COLO668 (cell line): ENCODE measurements around the gene IQCH.

ENCODE experiments used
- DNase-seq: peaks from one replicate; lab custom pipeline; 2025; ENCODE audit not compliant: unreplicated experiment; lab: John Stamatoyannopoulos, UW

The IQCH gene

GRCh38 chr15:67389975-67390374 is 135.4 kb downstream of the IQCH start:
- DNase-seq, result no peak

DNA sequence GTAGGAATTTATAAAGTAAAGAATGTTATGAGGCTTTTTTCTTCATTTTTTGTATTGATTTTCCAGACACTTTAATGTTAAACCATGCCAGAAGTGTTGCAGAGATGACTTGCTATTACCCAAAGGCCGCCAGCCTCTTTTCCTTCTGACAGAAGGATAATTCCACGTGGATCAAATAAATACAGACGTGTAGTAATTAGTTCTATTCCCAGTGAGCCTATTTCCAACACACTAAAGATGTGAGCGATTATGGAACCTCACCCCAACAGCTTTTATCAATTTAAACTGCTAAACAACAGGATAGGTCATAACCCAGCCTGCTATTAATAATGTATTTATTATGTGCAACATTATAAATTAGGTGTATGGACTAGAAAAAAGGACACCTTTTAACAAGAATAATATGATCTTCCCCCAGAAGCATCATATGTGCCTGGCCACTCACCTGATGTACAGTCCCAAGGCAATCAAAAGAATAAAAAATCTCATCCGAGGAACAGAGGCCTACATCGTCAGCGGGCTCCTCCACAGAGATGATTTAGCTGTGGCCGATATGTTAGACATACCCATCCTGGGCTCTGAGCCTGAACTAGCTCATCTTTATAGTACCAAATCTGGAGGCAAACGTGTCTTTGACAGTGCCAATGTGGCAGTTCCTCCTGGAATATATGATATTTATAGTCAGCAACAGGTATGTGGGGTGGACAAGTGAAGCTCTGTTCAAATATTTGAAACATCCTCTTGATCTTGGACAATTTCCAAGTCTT is 140.5 kb downstream of the IQCH start:
- DNase-seq, result no peak

- no peak for DNase-seq
Observed at GRCh38 chr15:67396114-67396513, 141.5 kb downstream of the IQCH start.

- no peak for DNase-seq
Observed at GRCh38 chr15:67397139-67397538, 142.6 kb downstream of the IQCH start.

GRCh38 chr15:67399925-67400324 is 145.3 kb downstream of the IQCH start:
- no peak for DNase-seq

- no peak for DNase-seq
Observed at GRCh38 chr15:67400890-67401289, 146.3 kb downstream of the IQCH start.

DNA sequence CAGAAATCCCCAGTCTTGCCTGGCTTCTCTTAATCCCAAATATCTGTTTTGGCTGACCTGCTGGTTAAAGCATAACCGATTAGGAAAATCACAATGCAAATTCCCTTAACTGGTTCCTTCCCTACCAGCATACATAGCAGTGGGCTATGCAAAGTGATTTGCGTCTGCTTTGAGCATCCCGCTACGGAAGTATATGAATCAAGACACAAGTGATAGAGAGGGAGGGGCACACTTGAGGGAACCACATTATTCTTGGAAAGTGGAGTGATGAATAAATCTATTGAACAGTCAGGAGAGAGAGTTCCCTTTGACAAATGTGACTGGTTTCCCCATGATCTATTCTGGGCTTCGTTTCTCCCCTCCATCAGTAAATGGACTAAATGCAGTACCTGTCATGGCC is 146.8 kb downstream of the IQCH start:
- DNase-seq, result no peak

DNA sequence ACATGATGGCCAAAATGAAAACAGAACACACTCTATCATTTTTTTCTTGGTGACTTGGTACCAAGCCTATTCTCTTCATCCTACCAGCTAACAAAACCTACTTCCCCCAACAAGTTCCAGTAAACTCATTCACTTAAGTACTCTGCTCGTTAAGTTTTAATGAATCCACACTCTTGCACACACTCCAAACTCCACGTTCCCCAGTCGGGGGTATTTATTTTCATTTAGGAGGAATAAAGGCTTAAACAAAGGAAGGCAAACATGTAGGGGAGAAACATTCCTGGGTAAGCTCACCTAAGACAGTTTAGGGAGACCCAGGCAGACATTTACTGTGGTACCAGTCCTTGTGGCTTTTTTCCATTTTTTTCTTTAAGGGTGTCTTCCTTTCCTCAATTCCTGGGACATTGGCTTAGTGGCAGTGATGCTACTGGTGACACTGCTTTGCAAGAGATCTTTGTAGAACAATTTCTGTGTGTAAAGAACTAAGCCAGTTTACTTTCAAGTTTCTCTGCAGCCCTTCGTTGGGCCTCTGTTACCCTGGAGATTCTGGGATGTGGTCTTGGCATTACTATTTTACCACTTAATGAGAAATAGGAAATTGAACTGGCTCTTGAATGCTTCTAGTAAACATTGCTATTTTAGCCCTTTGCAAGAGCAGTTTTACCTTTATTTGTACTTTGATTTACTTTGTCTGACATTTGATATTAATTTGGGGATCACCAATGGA is 149.0 kb downstream of the IQCH start:
- DNase-seq, result no peak

DNA sequence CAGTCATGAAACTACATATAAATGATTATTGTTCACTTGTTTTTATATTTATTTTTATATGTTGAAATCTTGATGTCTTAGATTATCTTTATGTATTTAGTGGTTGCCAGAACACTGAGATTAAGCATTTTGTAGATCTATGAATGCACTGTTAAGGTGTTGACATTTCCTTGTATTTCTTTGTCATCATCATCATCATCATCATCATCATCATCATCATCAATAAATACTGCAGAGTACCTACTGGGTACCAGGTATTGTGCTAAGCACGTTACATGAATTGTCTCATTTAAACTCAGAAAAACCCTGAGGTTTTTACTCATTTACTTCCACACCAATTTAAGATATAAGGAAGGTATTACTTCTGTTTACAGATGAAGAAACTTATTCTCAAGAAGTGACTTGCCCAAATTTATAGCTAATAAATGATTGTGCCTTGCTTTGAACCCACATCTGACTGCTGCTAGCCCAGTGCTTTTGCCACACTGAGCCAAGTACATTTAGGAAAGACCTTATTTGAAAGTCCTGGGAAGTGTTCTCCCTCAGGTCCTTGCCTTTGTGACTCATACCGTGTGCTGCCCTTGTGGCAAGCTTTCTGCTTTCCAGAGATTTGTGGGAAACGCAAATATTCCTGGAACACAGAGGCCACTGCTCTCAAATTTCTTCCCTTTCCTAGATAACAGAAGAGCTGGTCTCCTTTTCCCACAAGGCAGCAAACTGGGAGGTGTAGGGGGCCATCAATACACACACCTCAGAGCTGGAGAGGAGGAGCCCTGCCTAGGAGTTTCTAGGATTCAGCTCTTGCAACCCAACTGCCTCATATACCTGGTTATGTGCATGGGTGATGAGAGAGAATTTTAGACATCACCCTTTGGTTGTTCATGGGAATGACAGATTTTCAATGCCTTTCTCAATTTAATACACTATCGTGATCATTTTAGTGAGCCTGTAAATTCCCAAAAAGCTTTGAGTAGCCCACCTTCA is 150.9 kb downstream of the IQCH start:
- DNase-seq, result no peak

- DNase-seq, result no peak
Observed at GRCh38 chr15:67406257-67406861, 151.8 kb downstream of the IQCH start.

GRCh38 chr15:67407786-67408185 is 153.2 kb downstream of the IQCH start:
- DNase-seq, result no peak

GRCh38 chr15:67409175-67409574 is 154.6 kb downstream of the IQCH start:
- DNase-seq, result no peak

- no peak for DNase-seq
Observed at GRCh38 chr15:67411486-67411885, 156.9 kb downstream of the IQCH start.

DNA sequence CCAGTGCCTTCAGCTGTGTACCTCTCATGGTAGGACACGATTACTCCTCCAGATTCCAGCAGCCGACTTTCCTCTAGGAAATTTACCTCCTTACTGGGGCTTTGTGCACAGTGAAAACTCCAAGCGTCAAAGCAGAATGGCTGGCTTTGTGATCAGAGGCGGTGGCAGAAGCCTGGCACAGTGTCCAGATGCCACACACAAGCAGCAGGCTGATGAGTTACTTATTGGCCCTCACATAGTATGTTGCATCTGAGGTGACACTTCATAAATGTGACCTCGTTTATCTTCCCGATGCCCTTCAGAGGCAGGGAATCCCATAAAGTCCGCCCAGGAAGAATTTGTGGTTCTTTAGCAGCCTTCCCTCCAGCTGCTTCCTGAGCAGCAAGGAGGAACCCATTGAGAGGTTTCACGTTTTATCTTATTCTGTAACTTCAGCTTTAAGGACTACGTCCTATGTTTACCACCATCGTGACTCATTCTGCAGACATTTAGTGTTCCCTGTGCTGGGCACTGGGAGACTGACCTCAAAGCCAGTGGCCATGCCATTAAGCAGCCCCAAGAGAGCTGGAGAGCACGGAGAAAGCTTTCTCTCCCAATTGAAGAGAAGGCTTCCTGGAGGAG is 159.3 kb downstream of the IQCH start:
- no peak for DNase-seq

DNA sequence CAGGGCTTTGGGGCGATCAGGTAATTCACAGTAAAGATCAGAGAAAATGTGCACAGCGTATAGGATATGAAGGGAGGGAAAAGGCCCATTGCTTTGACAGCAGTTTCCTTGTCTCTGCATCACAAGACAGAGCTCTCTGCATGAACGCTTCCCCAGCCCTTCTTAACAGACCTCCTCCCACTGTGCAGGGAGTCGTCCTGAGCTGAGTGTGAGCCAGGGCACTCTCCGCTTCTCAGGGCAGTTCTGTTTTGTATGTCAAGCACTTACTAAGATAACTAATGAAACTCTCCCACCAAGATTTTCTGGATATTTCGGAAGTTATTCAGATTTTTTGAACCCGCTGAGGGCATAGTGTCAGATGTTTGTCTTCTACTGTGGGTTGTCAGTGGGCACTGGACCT is 160.6 kb downstream of the IQCH start:
- no peak for DNase-seq

- no peak for DNase-seq
Observed at GRCh38 chr15:67416891-67417290, 162.3 kb downstream of the IQCH start.

- DNase-seq, result no peak
Observed at GRCh38 chr15:67419705-67420104, 165.1 kb downstream of the IQCH start.

- no peak for DNase-seq
Observed at GRCh38 chr15:67420137-67420536, 165.6 kb downstream of the IQCH start.

GRCh38 chr15:67421105-67421504 is 166.5 kb downstream of the IQCH start:
- no peak for DNase-seq

GRCh38 chr15:67422296-67422695 is 167.7 kb downstream of the IQCH start:
- DNase-seq, result no peak
